Measurements from ENCODE around the gene ABTB2. TPM values are rescaled to one million over a fixed set of nuclear protein-coding genes. Genes with fewer than 3 reads are reported as not detected.

ABTB2 gene
- polyA plus RNA-seq, 1 donor (not counting 4 experiments of a cell fraction or from before 2014, with no cell fraction given), result 1.0 TPM

DNA sequence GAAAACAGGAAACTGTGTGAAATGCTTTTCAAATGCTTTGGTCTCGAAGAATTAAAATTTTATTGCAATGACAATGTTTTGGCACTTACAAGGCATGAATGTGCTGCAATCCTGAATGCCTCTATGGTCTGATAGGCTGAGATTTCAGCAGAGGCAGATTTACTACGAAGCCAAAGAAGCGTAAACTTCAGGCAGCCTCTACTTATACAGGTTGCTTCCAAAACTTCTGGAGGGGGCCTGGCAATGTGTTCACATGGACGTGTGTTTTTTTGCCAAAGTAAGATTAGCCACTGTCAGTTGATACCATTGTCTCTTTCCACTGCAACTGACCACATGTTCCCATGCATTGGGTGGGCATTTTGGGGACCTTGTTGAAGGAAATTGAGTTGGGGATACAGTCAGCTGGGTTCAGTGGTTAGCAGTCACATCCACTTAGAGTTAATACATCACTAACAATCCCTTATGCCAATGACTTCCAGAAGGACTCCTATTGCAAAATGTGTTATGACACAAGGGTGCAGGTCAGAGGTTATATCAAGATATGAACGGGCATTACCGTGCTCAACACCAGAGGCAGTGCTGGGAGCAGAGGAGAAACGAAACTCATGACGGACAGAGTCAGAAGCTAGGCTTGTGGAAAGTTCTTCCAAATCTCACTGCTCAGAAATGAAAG is 48.8 kb downstream of the ABTB2 start:
- H3K36me3 ChIP-seq (ENCODE audit: control insufficient read depth in 2 of 2, extremely low read depth in 1 of 2, insufficient read depth in 2 of 2, low read length in 2 of 2), result no peaks in the 10 kb centered on the region
- no peaks in the 10 kb centered on the region for H3K27me3 ChIP-seq (ENCODE audit: control insufficient read depth, extremely low read depth, insufficient read depth, low read length)
- no peaks in the 10 kb centered on the region for H3K9me1 ChIP-seq (ENCODE audit: control insufficient read depth, extremely low read depth, insufficient read depth, low read length)
- peak; percentile 52 for FAIRE-seq
- H3K4me2 ChIP-seq (ENCODE audit: control insufficient read depth, extremely low read depth, insufficient read depth, low read depth, low read length), result no peak overlapping the region
- H3K4me1 ChIP-seq (ENCODE audit: control insufficient read depth, extremely low read depth, insufficient read depth, low read length), result peaks cover 20% of the 10 kb centered on the region
- TF ChIP-seq, protein P1, sequence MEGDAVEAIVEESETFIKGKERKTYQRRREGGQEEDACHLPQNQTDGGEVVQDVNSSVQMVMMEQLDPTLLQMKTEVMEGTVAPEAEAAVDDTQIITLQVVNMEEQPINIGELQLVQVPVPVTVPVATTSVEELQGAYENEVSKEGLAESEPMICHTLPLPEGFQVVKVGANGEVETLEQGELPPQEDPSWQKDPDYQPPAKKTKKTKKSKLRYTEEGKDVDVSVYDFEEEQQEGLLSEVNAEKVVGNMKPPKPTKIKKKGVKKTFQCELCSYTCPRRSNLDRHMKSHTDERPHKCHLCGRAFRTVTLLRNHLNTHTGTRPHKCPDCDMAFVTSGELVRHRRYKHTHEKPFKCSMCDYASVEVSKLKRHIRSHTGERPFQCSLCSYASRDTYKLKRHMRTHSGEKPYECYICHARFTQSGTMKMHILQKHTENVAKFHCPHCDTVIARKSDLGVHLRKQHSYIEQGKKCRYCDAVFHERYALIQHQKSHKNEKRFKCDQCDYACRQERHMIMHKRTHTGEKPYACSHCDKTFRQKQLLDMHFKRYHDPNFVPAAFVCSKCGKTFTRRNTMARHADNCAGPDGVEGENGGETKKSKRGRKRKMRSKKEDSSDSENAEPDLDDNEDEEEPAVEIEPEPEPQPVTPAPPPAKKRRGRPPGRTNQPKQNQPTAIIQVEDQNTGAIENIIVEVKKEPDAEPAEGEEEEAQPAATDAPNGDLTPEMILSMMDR (optimal IDR thresholded peaks at IDR 0.05 in 1 of 3, IDR thresholded peaks at IDR 0.05 in 1 of 3, conservative IDR thresholded peaks at IDR 0.05 in 1 of 3; ENCODE audit: extremely low read depth in 1 of 3, insufficient read depth in 2 of 3, low read length in 3 of 3), result no peak
- no peak for TF ChIP-seq EZH2 (IDR thresholded peaks at IDR 0.05; ENCODE audit: low read length)
- H4K20me1 ChIP-seq (ENCODE audit: control insufficient read depth, extremely low read depth, insufficient read depth, low read length), result no peaks in the 10 kb centered on the region
- DNase-seq (ENCODE audit: low read depth, low spot score), result no peak
- no peaks in the 10 kb centered on the region for H3K79me2 ChIP-seq (ENCODE audit: control insufficient read depth, insufficient read depth, low read length)
- no peak overlapping the region for H2AFZ ChIP-seq (ENCODE audit: control insufficient read depth, low read length)
- H3K9me3 ChIP-seq (ENCODE audit: control insufficient read depth, low read depth, low read length), result no peaks in the 10 kb centered on the region
- no peak overlapping the region for H3K4me3 ChIP-seq (ENCODE audit: control insufficient read depth in 2 of 3, extremely low read depth in 1 of 3, insufficient read depth in 2 of 3, low read depth in 1 of 3, low read length in 3 of 3)
- dilution Hi-C loops (cut with MboI; ENCODE audit: extremely low pct_ligation_motif_present, low sequenced_read_pairs), result no loop called here
- no peak overlapping the region for H3K9ac ChIP-seq (ENCODE audit: control insufficient read depth, extremely low read depth, insufficient read depth, low read length)
- H3K27ac ChIP-seq (ENCODE audit: control insufficient read depth, insufficient read depth, low read length), result no peak overlapping the region

DNA sequence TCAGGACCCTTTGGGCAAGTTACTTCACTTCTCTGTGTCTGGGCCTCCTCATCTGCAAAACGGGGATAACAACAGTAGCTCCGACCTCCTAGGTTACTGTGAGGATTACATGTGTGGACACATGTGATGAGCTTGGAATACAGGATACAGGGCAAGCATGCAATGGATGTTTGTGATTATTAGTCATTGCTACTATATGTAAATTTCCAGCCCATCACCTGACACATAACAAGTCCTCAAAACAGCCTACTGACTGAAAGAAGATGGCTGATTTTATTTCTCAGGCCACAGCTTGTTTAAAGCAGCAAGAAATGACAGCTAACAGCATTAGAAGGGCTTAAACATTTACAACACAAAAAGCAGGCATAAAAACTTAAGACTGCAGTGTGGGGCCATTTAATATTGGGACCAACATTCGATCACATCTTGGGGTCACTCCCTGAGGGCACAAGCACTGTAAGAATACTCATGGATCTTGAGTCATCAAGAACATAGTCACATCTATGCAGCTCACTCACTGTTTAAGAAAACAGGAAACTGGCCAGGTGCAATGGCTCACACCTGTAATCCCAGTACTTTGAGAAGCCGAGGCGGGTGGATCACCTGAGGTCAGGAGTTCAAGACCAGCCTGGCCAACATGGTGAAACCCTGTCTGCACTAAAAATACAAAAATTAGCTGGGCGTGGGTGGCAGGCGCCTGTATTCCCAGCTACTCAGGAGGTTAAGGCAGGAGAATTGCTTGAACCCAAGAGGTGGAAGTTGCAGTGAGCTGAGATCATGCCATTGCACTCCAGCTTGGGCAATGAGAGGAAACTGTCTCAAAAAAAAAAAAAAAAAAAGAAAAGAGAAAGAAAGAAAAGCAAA is 49.5 kb downstream of the ABTB2 start:
- FAIRE-seq, result peak; percentile 23
- H3K27ac ChIP-seq (ENCODE audit: control insufficient read depth, insufficient read depth, low read length), result peak overlapping the region; percentile 66

More for the DNA sequence above, 49.5 kb downstream of the ABTB2 start:
- TF ChIP-seq EZH2 (IDR thresholded peaks at IDR 0.05; ENCODE audit: low read length), result no peak
- TF ChIP-seq, protein P1 (optimal IDR thresholded peaks at IDR 0.05 in 1 of 3, IDR thresholded peaks at IDR 0.05 in 1 of 3, conservative IDR thresholded peaks at IDR 0.05 in 1 of 3; ENCODE audit: extremely low read depth in 1 of 3, insufficient read depth in 2 of 3, low read length in 3 of 3), result no peak
- H3K4me2 ChIP-seq (ENCODE audit: control insufficient read depth, extremely low read depth, insufficient read depth, low read depth, low read length), result peak overlapping the region; percentile 14
- H4K20me1 ChIP-seq (ENCODE audit: control insufficient read depth, extremely low read depth, insufficient read depth, low read length), result no peaks in the 10 kb centered on the region
- H3K36me3 ChIP-seq (ENCODE audit: control insufficient read depth in 2 of 2, extremely low read depth in 1 of 2, insufficient read depth in 2 of 2, low read length in 2 of 2), result no peaks in the 10 kb centered on the region
- H3K9me3 ChIP-seq (ENCODE audit: control insufficient read depth, low read depth, low read length), result no peaks in the 10 kb centered on the region
- no peak overlapping the region for H3K4me3 ChIP-seq (ENCODE audit: control insufficient read depth in 2 of 3, extremely low read depth in 1 of 3, insufficient read depth in 2 of 3, low read depth in 1 of 3, low read length in 3 of 3)
- no peaks in the 10 kb centered on the region for H3K79me2 ChIP-seq (ENCODE audit: control insufficient read depth, insufficient read depth, low read length)
- no peaks in the 10 kb centered on the region for H3K27me3 ChIP-seq (ENCODE audit: control insufficient read depth, extremely low read depth, insufficient read depth, low read length)
- no peak overlapping the region for H2AFZ ChIP-seq (ENCODE audit: control insufficient read depth, low read length)
- H3K9ac ChIP-seq (ENCODE audit: control insufficient read depth, extremely low read depth, insufficient read depth, low read length), result no peak overlapping the region
- H3K9me1 ChIP-seq (ENCODE audit: control insufficient read depth, extremely low read depth, insufficient read depth, low read length), result no peaks in the 10 kb centered on the region
- peak; percentile 74 for DNase-seq (ENCODE audit: low read depth, low spot score)
- H3K4me1 ChIP-seq (ENCODE audit: control insufficient read depth, extremely low read depth, insufficient read depth, low read length), result peaks cover 20% of the 10 kb centered on the region
- dilution Hi-C loops (cut with MboI; ENCODE audit: extremely low pct_ligation_motif_present, low sequenced_read_pairs), result no loop called here

Measured in keratinocyte (primary cell).